HG03139 (cell line): ENCODE data around the gene ARMC12.
"Not testable (repeated sequence)": the region's sequence is repeated elsewhere in the genome, so short reads cannot be mapped to it uniquely, and the experiment has no call there.

Experiments used
- ATAC-seq: cut with Tn5 transposase; IDR thresholded peaks from one replicate; pipeline ENCODE4 v1.9.1; 2021; ENCODE audit not compliant: unreplicated experiment

The ARMC12 gene, protein sequence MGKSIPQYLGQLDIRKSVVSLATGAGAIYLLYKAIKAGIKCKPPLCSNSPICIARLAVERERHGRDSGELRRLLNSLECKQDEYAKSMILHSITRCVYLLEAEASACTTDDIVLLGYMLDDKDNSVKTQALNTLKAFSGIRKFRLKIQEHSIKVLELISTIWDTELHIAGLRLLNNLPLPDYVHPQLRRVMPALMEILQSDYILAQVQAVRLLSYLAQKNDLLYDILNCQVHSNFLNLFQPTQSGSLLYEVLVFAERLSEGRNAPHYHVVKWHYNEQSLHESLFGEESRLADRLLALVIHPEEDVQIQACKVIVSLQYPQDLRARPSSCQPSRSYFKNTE

GRCh38 chr6:35736982-35737412, at the start of gene ARMC12:
ARMC12 (plus strand) TSS chr6:35737032; CDS start chr6:35737109, 77 bp downstream.
- no peak for ATAC-seq

DNA sequence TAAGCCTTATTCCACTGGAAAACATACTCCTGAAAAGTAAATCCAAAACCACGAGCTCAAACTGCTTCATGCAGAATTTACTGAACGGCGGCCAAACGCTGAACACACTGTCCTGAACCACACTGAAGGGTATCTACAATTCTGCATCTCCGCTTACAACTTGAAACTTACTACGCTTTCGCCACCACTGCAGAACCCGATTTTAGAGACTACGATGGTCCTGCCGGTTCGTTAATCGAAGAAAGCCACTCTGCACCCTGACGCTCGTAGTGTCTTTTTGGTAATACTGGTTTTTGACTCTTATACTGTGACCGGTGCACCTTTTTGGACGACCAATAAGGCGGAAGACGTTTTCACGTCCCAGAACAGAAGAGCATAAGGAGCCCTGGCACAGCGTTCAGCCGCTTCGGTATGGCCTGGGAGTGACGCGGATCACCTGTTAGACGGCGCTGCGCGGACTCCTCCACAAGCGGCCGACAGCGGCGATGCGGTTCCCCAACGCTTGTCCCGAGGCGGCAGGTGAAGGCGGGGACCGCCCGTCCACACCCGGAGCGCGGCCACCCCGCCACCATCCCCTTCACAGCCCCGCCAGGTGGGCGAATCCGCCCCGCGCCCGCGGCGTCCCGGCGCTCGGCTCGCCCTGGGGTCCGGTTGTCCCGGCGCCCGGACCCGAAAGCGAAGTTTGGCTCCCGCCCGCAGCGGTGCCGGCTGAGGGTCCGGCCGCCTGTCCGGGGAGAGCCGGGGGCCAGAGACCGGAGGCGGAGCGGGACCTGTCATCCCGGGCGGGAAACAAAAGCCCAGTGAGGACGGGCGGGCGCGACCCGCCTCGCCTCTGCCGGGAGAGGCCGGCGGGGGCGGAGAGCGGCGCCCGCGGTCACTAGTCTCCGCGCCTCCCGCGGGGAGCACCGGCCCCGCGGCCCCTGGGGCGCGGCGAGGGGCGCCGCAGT, 48.9 kb upstream of the ARMC12 start:
- ATAC-seq, result peak; percentile 17

DNA sequence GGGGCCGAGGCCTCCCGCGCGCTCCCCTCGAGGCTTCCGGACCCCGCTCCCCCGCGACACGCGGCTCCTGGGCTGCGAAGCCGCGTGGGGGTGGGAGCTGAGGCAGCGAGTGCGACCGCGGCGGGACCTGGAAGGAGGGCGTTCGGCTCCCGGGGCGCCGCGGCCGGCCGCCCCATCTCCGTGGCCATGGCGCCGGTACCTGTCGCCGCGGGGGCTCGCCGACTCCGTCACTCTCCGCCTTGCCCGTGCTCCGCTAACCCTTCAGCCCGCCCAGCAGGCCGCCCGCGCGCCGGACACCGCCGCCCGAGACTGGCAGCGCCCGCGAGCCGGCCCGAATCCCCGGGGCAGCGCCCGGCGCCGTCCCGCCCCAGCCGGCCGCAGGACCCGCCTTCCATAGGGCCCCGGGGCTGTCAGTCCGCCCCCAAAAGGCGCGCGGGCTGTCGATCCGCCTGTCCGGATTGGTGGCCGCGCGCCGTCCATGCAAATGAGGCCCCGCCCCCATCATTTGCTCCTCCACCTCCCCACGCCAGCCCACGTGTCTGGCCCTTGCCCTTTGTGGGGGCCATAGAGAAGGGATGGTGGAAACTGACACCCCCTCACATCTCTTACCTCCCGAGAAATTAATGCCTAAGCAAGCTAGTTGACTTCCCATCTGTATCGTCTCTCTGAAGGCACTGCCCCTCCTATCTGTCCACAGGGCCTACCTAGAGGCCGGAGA, 48.1 kb upstream of the ARMC12 start, which contains the start of gene FKBP5:
Gene FKBP5 (minus strand): TSS at position 311 of the 718 bp plus-strand sequence. CDS start 46,091 bp downstream, outside the sequence.
- ATAC-seq, result peak; percentile 75

GRCh38 chr6:35690006-35690405, 46.8 kb upstream of the ARMC12 start:
- ATAC-seq, result not testable (repeated sequence)

GRCh38 chr6:35690484-35690883, 46.3 kb upstream of the ARMC12 start:
- no peak for ATAC-seq

- ATAC-seq, result no peak
These were observed 45.6 kb upstream of the ARMC12 start for GRCh38 chr6:35691027-35691824.

DNA sequence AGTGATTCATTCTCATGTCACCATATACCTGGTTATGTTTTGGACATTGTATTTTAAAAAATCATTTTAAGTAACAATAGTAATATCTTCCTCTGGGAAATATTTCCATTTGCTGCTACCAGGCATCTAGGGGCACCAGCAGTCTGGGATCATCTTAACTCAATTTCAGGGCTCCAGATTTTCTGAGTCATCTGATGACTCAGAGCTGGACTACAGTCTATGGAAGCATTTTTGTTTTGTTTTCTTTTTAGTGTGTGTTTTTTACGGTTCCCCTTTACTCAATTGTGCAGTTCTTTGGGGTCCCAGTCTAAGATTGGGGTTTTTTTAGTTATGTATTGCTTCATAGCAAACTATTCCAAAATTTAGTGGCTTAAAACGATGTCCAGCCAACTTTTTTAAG, 42.4 kb upstream of the ARMC12 start:
- ATAC-seq, result no peak

DNA sequence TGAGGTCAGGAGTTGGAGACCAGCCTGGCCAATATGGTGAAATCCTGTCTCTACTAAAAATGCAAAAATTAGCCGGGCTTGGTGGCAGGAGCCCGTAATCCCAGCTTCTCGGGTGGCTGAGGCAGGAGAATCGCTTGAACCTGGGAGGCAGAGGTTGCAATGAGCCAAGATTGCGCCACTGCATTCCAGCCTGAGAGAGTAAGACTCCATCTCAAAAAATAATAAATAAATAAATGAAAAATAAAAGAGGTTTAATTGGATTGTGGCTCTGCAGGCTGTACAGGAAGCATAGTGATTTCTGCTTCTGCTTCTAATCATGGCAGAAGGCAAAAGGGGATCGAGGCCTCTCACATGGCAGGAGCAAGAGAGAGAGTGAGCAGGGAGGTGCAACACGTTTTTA, 38.4 kb upstream of the ARMC12 start:
- ATAC-seq, result not testable (repeated sequence)

- ATAC-seq, result no peak
These were observed 38.0 kb upstream of the ARMC12 start for GRCh38 chr6:35698858-35699257.

GRCh38 chr6:35703554-35703953, 33.3 kb upstream of the ARMC12 start:
- ATAC-seq, result no peak

DNA sequence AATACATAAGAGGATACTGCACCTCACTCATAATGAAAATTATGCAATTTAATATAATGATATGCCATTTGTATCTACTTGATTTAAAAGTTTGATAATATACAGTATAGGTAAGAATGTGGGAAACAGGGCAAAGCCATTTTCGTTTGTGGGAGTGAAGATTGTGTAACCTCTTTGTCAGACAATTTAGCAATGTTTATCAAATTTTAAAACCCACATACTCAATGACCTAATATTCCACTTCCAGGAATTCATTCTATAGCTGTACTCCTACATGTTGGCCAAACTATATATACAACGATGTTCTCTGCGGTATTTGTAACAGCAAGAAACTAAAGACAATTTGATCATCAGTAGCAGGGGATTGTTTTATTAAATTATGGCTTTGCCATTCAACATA, 30.4 kb upstream of the ARMC12 start:
- no peak for ATAC-seq

- no peak for ATAC-seq
These were observed 29.0 kb upstream of the ARMC12 start for GRCh38 chr6:35707714-35708407.

GRCh38 chr6:35708585-35708984, 28.2 kb upstream of the ARMC12 start:
- no peak for ATAC-seq

DNA sequence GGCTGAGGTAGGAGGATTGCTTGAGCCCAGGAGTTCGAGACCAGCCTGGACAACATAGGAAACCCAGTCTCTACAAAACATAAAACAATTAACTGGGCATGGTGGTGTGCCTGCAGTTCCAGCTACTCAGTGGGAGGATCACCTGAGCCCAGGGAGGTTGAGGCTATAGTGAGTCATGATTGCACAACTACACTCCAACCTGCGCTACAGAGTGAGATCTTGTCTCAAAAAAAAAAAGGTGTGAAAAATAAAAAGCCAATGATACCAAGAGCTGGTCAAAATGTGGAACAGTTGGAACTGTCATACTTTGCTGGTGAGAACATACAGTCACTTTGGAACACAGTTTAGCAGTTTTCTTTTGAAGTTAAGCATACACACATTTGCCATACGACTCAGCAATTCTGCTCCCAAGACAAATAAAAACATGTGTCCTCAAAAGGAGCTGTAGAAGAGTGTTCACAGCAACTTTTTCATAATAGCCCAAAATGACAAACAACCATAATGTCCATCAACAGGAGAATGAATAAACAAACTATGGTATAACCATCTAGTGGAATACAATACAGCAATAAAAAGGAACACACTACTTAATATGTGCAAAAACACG, 26.5 kb upstream of the ARMC12 start:
- ATAC-seq, result no peak

DNA sequence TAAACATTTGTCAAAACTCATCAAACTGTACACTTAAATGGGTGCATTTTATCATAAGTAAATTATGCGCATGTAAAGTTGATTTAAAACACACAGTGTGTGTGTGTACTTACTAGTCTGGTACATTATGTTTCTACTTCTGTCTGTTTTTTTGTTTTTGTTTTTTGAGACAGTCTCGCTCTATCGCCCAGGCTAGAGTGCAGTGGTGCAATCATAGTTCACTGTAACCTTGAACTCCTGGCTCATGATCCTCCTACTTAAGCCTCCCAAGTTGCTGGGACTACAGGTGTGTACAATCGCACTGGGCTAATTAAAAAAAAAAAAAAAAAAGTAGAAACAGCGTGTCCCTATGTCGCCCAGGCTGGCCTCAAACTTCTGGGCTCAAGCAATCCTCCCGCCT, 25.1 kb upstream of the ARMC12 start:
- ATAC-seq, result no peak

- ATAC-seq, result no peak
These were observed 23.6 kb upstream of the ARMC12 start for GRCh38 chr6:35713006-35713767.

GRCh38 chr6:35716798-35717197, 20.0 kb upstream of the ARMC12 start:
- no peak for ATAC-seq
